IMR-90 (cell line): ENCODE results near the gene PSEN1. TPM values are rescaled to one million over a fixed set of nuclear protein-coding genes. Genes with fewer than 3 reads are reported as not detected.

Source experiments
- ATAC-seq: fragments of 200-7000 bp; cut with Tn5 transposase; 2 replicates; pipeline ENCODE4 v1.9.1; 2020; ENCODE audit warnings: low read depth, mild to moderate bottlenecking, moderate library complexity
- BruUV-seq: library from RNA; stranded (reverse); fragments of 400-500 nt; replicated peaks from 2 replicates; lab custom pipeline; 2021; lab: Mats Ljungman, UMichigan
- CTCF ChIA-PET: fragments of 300-600 bp; formaldehyde crosslinking; extraction: SDS; loops from one replicate; lab custom pipeline; 2021; ENCODE audit warnings: antibody characterized with exemption; lab: Yijun Ruan, JAX
- POLR2A ChIA-PET: fragments of 300-600 bp; sonication (Branson Sonifier 250); formaldehyde crosslinking; loops from one replicate; lab custom pipeline; 2022; ENCODE audit warnings: antibody characterized with exemption; ENCODE audit not compliant: unreplicated experiment; lab: Charles Lee
- DNase-seq: peaks from one replicate; pipeline ENCODE4 v3.0.0; 2013
- H2AFZ ChIP-seq: replicated peaks from 2 replicates; pipeline ENCODE3; 2013; ENCODE audit warnings: low read length, mild to moderate bottlenecking; ENCODE audit not compliant: poor library complexity
- H2AK5ac ChIP-seq: 2 replicates; pipeline ENCODE4 v1.6.1; 2013; ENCODE audit warnings: low read depth, low read length, inconsistent platforms
- H2AK9ac ChIP-seq: replicated peaks from 2 replicates; pipeline ENCODE3; 2013; ENCODE audit warnings: mild to moderate bottlenecking, low read depth, low read length, moderate library complexity; ENCODE audit not compliant: poor library complexity
- H2BK120ac ChIP-seq: 2 replicates; pipeline ENCODE4 v1.6.1; 2013; ENCODE audit warnings: low read depth, low read length, inconsistent platforms
- H2BK15ac ChIP-seq: 3 replicates; pipeline ENCODE4 v1.6.1; 2013; ENCODE audit warnings: low read depth, low read length, inconsistent platforms
- H2BK20ac ChIP-seq: 2 replicates; pipeline ENCODE4 v1.6.1; 2013; ENCODE audit warnings: low read depth, mild to moderate bottlenecking, inconsistent platforms, low read length, moderate library complexity
- H2BK5ac ChIP-seq: 2 replicates; pipeline ENCODE4 v1.6.1; 2013; ENCODE audit warnings: mild to moderate bottlenecking, low read depth, low read length, inconsistent platforms; ENCODE audit not compliant: poor library complexity, severe bottlenecking
- H3K14ac ChIP-seq: replicated peaks from 2 replicates; pipeline ENCODE4 v1.6.1; 2013; ENCODE audit warnings: low read depth, low read length, inconsistent platforms
- H3K18ac ChIP-seq: 2 replicates; pipeline ENCODE4 v1.6.1; 2013; ENCODE audit warnings: low read depth, low read length, control low read depth
- H3K23ac ChIP-seq: 2 replicates; pipeline ENCODE4 v1.6.1; 2013; ENCODE audit warnings: low read depth, low read length, inconsistent platforms
- H3K27ac ChIP-seq: 2 replicates; pipeline ENCODE4 v1.5.1; 2013; ENCODE audit warnings: mild to moderate bottlenecking, control low read depth, low read length; ENCODE audit not compliant: insufficient read depth
- H3K27me3 ChIP-seq: 2 replicates; pipeline ENCODE4 v1.6.1; 2013; ENCODE audit warnings: low read length; ENCODE audit not compliant: control insufficient read depth, insufficient read depth
- H3K36me3 ChIP-seq: 2 replicates; pipeline ENCODE4 v1.6.1; 2013; ENCODE audit warnings: low read length, mixed read lengths; ENCODE audit not compliant: control insufficient read depth, insufficient read depth
- H3K4ac ChIP-seq: 2 replicates; pipeline ENCODE4 v1.6.1; 2013; ENCODE audit warnings: low read depth, low read length, inconsistent platforms
- H3K4me1 ChIP-seq: 2 replicates; pipeline ENCODE4 v1.6.1; 2013; ENCODE audit warnings: low read length, mixed read lengths; ENCODE audit not compliant: control insufficient read depth, insufficient read depth
- H3K4me2 ChIP-seq: 2 replicates; pipeline ENCODE4 v1.6.1; 2013; ENCODE audit warnings: low read depth, mild to moderate bottlenecking, control low read depth, low read length, moderate library complexity
- H3K4me3 ChIP-seq: 2 replicates; pipeline ENCODE4 v1.5.1; 2013; ENCODE audit warnings: low read depth, mild to moderate bottlenecking, control low read depth, low read length, moderate library complexity; ENCODE audit not compliant: insufficient read depth
- H3K56ac ChIP-seq: 2 replicates; pipeline ENCODE4 v1.6.1; 2013; ENCODE audit warnings: low read length, inconsistent platforms; ENCODE audit not compliant: insufficient read depth; ENCODE audit errors: extremely low read depth
- H3K79me1 ChIP-seq, 2 experiments: 2 replicates each; pipeline ENCODE4 v1.6.1; 2013; ENCODE audit warnings: low read length in 2 of 2, inconsistent platforms in 1 of 2, low read depth in 1 of 2
- H3K9ac ChIP-seq: 2 replicates; pipeline ENCODE4 v1.6.1; 2013; ENCODE audit warnings: low read depth, low read length, control low read depth
- H3K9me1 ChIP-seq: 2 replicates; pipeline ENCODE4 v1.6.1; 2013; ENCODE audit warnings: low read length, inconsistent platforms; ENCODE audit not compliant: insufficient read depth
- H3K9me3 ChIP-seq: 2 replicates; pipeline ENCODE4 v1.6.1; 2013; ENCODE audit warnings: low read length; ENCODE audit not compliant: control insufficient read depth, insufficient read depth
- H4K20me1 ChIP-seq: 2 replicates; pipeline ENCODE4 v1.6.1; 2013; ENCODE audit warnings: low read length, inconsistent platforms; ENCODE audit not compliant: insufficient read depth
- H4K5ac ChIP-seq: 2 replicates; pipeline ENCODE4 v1.6.1; 2013; ENCODE audit warnings: mild to moderate bottlenecking, low read depth, low read length, control low read depth
- H4K8ac ChIP-seq, 2 experiments: 2 replicates each; pipeline ENCODE4 v1.6.1; 2013; ENCODE audit warnings: low read depth in 2 of 2, low read length in 2 of 2, control low read depth in 1 of 2, inconsistent platforms in 1 of 2
- H4K91ac ChIP-seq: 2 replicates; pipeline ENCODE4 v1.6.1; 2013; ENCODE audit warnings: low read depth, low read length, inconsistent platforms; ENCODE audit not compliant: insufficient read depth
- BHLHE40 ChIP-seq: fragments of 150-350 bp; IDR thresholded peaks from 2 replicates; pipeline ENCODE4 v1.6.1; 2016; ENCODE audit warnings: mild to moderate bottlenecking, low read depth, low read length
- CEBPB ChIP-seq: IDR thresholded peaks from 2 replicates; pipeline ENCODE4 v1.6.1; 2012; ENCODE audit warnings: low read depth, low read length, improper control_type of control experiment
- CHD1 ChIP-seq: IDR thresholded peaks from 2 replicates; pipeline ENCODE4 v1.6.1; 2012; ENCODE audit warnings: low read depth, low read length, improper control_type of control experiment
- ELK1 ChIP-seq: fragments of 150-350 bp; IDR thresholded peaks from 2 replicates; pipeline ENCODE4 v1.6.1; 2016; ENCODE audit warnings: low read depth, mild to moderate bottlenecking, low read length, moderate library complexity, borderline replicate concordance
- FOS ChIP-seq: fragments of 150-350 bp; IDR thresholded peaks from 2 replicates; pipeline ENCODE4 v1.6.1; 2016; ENCODE audit warnings: low read depth, low read length
- MAFK ChIP-seq: IDR thresholded peaks from 2 replicates; pipeline ENCODE4 v1.6.1; 2012; ENCODE audit warnings: low read depth, low read length, improper control_type of control experiment
- MAZ ChIP-seq: IDR thresholded peaks from 2 replicates; pipeline ENCODE4 v1.6.1; 2012; ENCODE audit warnings: low read depth, mild to moderate bottlenecking, low read length, improper control_type of control experiment, moderate library complexity, borderline replicate concordance
- MXI1 ChIP-seq: IDR thresholded peaks from 2 replicates; pipeline ENCODE4 v1.6.1; 2012; ENCODE audit warnings: low read depth, mild to moderate bottlenecking, low read length, moderate library complexity, borderline replicate concordance
- NFE2L2 ChIP-seq: fragments of 150-350 bp; IDR thresholded peaks from 2 replicates; pipeline ENCODE4 v1.6.1; 2016; ENCODE audit warnings: low read depth, mild to moderate bottlenecking, low read length
- POLR2A ChIP-seq: IDR thresholded peaks from 2 replicates; pipeline ENCODE4 v1.6.1; 2012; ENCODE audit warnings: mild to moderate bottlenecking, low read depth, low read length
- RAD21 ChIP-seq: IDR thresholded peaks from 2 replicates; pipeline ENCODE4 v1.6.1; 2012; ENCODE audit warnings: low read length, improper control_type of control experiment
- RCOR1 ChIP-seq: IDR thresholded peaks from 2 replicates; pipeline ENCODE4 v1.6.1; 2012; ENCODE audit warnings: mild to moderate bottlenecking, low read length, improper control_type of control experiment; ENCODE audit not compliant: insufficient replicate concordance
- RFX5 ChIP-seq: IDR thresholded peaks from 2 replicates; pipeline ENCODE4 v1.8.0; 2012; ENCODE audit warnings: low read depth, mild to moderate bottlenecking, low read length, moderate library complexity
- SMC3 ChIP-seq: fragments of 150-350 bp; IDR thresholded peaks from 2 replicates; pipeline ENCODE4 v1.6.1; 2016; ENCODE audit warnings: low read depth, mild to moderate bottlenecking, antibody characterized with exemption, low read length, moderate library complexity
- WGBS, 2 experiments: methylation state at CpG; one replicate each; pipeline versions ENCODE4 v1.1.5 to v1.1.7; 2013; ENCODE audit warnings: missing lambda C conversion rate in 2 of 2; ENCODE audit not compliant: insufficient read length in 1 of 2; ENCODE audit errors: extremely low coverage in 2 of 2; 5-methylcytosine and 5-hydroxymethylcytosine counted together
- dilution Hi-C: fragments of 300-500 bp; cut with HindIII; formaldehyde crosslinking; loops from one replicate; pipeline ENCODE4 v1.14.3; 2018; ENCODE audit warnings: low sequenced_read_pairs; ENCODE audit not compliant: unreplicated experiment
- in situ Hi-C: fragments of 300-500 bp; cut with MboI; formaldehyde crosslinking; loops from 3 replicates; pipeline ENCODE4 v1.14.3; 2019; ENCODE audit warnings: low sequenced_read_pairs, inconsistent platforms, mixed read lengths
- intact Hi-C: fragments of 100-400 bp; cut with micrococcal nuclease; formaldehyde crosslinking; loops from 2 replicates; pipeline ENCODE4 v1.10.0; 2022
- polyA plus RNA-seq, 3 experiments: library from polyadenylated mRNA; depleted of rRNA; stranded (reverse); fragments of >200 nt; gene quantifications; 2 replicates each; pipeline ENCODE4 v1.2.3, GENCODE V29; 2012; ENCODE audit warnings: low replicate concordance in 1 of 3
- total RNA-seq: library from RNA; depleted of rRNA; stranded (reverse); fragments of >200 nt; gene quantifications from 2 replicates; pipeline ENCODE4 v1.2.3, GENCODE V29; 2012
- TF ChIP-seq, protein P1 (sequence below): conservative IDR thresholded peaks from 2 replicates; pipeline ENCODE4 v1.5.1; 2012; ENCODE audit warnings: mild to moderate bottlenecking, low read depth, low read length, improper control_type of control experiment
- TF ChIP-seq, protein P2 (sequence below): fragments of 150-350 bp; IDR thresholded peaks from 2 replicates; pipeline ENCODE4 v1.6.1; 2017; ENCODE audit warnings: mild to moderate bottlenecking, antibody characterized with exemption, low read length, low read depth

The PSEN1 gene
- total and polyA plus RNA-seq, 2 of the 4 experiments (the other 2 are of a cell fraction) = 14.8 to 62.7 TPM

DNA sequence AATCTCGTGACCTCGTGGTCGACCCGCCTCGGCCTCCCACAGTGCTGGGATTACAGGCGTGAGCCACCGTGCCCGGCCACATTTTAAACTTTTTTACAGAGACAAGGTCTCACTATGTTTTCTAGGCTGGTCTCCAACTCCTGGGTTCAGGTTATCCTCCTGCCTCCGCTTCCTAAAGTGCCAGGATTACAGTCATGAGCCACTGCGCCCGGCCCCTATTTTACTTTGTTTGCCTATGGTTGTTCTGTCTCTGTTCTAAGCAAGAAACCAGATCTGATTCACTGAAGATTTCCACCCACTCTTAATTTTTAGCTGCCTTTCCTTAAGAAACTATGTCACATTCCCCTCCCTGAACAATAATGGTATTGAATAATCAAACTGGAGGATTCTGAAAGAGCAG, 38.9 kb upstream of the PSEN1 start:
- Histone ChIP-seq H4K20me1 (peaks cover 8% of the 10 kb centered on the region), H3K27me3 (no peaks in the 10 kb centered on the region), H3K36me3 (peaks cover 38% of the 10 kb centered on the region), H2AFZ (no peak overlapping the region), H4K91ac (no peak overlapping the region), H3K4me2 (no peak overlapping the region), H3K4me3 (no peak overlapping the region), H3K9me3 (no peaks in the 10 kb centered on the region), H3K23ac (no peak overlapping the region), H3K14ac (no peak overlapping the region), H3K9me1 (no peaks in the 10 kb centered on the region), H3K4ac (no peak overlapping the region), H2BK15ac (no peak overlapping the region), H2AK5ac (no peak overlapping the region), H3K27ac (no peak overlapping the region), H4K5ac (no peak overlapping the region), H2BK5ac (no peak overlapping the region), H3K56ac (no peak overlapping the region), H3K18ac (no peak overlapping the region), H4K8ac (no peak overlapping the region), H2AK9ac (no peak overlapping the region), H2BK20ac (no peak overlapping the region), H3K4me1 (no peaks in the 10 kb centered on the region), H3K79me1 (peaks cover 14 to 46% of the 10 kb centered on the region in 2 experiments), H2BK120ac (no peak overlapping the region), H3K9ac (no peak overlapping the region)
- dilution Hi-C loops = no loop called here
- ATAC-seq (no peak), DNase-seq (peak; percentile 5)
- POLR2A ChIA-PET = no interaction called here
- intact Hi-C loops = no loop called here
- no peak for TF ChIP-seq RAD21
- TF ChIP-seq, protein P1, sequence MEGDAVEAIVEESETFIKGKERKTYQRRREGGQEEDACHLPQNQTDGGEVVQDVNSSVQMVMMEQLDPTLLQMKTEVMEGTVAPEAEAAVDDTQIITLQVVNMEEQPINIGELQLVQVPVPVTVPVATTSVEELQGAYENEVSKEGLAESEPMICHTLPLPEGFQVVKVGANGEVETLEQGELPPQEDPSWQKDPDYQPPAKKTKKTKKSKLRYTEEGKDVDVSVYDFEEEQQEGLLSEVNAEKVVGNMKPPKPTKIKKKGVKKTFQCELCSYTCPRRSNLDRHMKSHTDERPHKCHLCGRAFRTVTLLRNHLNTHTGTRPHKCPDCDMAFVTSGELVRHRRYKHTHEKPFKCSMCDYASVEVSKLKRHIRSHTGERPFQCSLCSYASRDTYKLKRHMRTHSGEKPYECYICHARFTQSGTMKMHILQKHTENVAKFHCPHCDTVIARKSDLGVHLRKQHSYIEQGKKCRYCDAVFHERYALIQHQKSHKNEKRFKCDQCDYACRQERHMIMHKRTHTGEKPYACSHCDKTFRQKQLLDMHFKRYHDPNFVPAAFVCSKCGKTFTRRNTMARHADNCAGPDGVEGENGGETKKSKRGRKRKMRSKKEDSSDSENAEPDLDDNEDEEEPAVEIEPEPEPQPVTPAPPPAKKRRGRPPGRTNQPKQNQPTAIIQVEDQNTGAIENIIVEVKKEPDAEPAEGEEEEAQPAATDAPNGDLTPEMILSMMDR = no peak
- no peak for TF ChIP-seq POLR2A
- TF ChIP-seq RCOR1 = no peak
- TF ChIP-seq BHLHE40 = no peak
- no peak for TF ChIP-seq NFE2L2
- TF ChIP-seq ELK1 = no peak
- no peak for TF ChIP-seq FOS
- TF ChIP-seq, protein P2, sequence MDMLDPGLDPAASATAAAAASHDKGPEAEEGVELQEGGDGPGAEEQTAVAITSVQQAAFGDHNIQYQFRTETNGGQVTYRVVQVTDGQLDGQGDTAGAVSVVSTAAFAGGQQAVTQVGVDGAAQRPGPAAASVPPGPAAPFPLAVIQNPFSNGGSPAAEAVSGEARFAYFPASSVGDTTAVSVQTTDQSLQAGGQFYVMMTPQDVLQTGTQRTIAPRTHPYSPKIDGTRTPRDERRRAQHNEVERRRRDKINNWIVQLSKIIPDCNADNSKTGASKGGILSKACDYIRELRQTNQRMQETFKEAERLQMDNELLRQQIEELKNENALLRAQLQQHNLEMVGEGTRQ = no peak
- no peak for TF ChIP-seq MXI1
- TF ChIP-seq SMC3 = no peak
- no peak for TF ChIP-seq CHD1
- no peak for TF ChIP-seq RFX5
- no peak for TF ChIP-seq MAFK
- TF ChIP-seq CEBPB = no peak
- TF ChIP-seq MAZ = no peak
- in situ Hi-C loops = no loop called here
- CTCF ChIA-PET = no interaction called here
- BruUV-seq = no TSS peak
- 98% methylated on average over 8 of the region's 11 CpGs; no CpG with 5 or more reads in 1 of the 2 experiments for WGBS, 2 experiments
